SK-N-SH treated with all-trans-retinoic acid at 6 μM for 48 hours (cell line): ENCODE results near the gene PRKAG2.

ENCODE experiments used
- ATAC-seq: fragments of 200-7000 bp; cut with Tn5 transposase; 3 replicates; pipeline ENCODE4 v1.9.1; 2020; ENCODE audit warnings: mild to moderate bottlenecking, moderate library complexity
- BACH2 ChIP-seq: fragments of 250-450 bp; sonication (Bioruptor Pico); IDR thresholded peaks from 2 replicates; pipeline ENCODE4 v1.9.0; 2021; ENCODE audit warnings: mild to moderate bottlenecking, borderline replicate concordance
- CREB5 ChIP-seq: fragments of 250-450 bp; sonication (Bioruptor Pico); IDR thresholded peaks from 2 replicates; pipeline ENCODE4 v1.5.1; 2020; ENCODE audit warnings: low read depth, mild to moderate bottlenecking, moderate library complexity
- CSDC2 ChIP-seq: fragments of 250-450 bp; sonication (Bioruptor Pico); IDR thresholded peaks from 2 replicates; pipeline ENCODE4 v1.5.0; 2020; ENCODE audit warnings: mild to moderate bottlenecking, moderate library complexity
- GLIS3 ChIP-seq: fragments of 250-450 bp; sonication (Bioruptor Pico); IDR thresholded peaks from 2 replicates; pipeline ENCODE4 v1.5.0; 2020; ENCODE audit warnings: mild to moderate bottlenecking, moderate library complexity
- ISL1 ChIP-seq: fragments of 250-450 bp; sonication (Bioruptor Pico); IDR thresholded peaks from 2 replicates; pipeline ENCODE4 v2.1.2; 2022; ENCODE audit warnings: mild to moderate bottlenecking, moderate library complexity
- OSR1 ChIP-seq: fragments of 250-450 bp; sonication (Bioruptor Pico); IDR thresholded peaks from 2 replicates; pipeline ENCODE4 v1.8.0; 2022; ENCODE audit warnings: moderate library complexity, mild to moderate bottlenecking, inconsistent platforms
- POU6F1 ChIP-seq: fragments of 250-450 bp; sonication (Bioruptor Pico); IDR thresholded peaks from 2 replicates; pipeline ENCODE4 v1.8.0; 2021; ENCODE audit warnings: low read depth, mild to moderate bottlenecking, moderate library complexity, borderline replicate concordance
- PPARA ChIP-seq: fragments of 250-450 bp; sonication (Bioruptor Pico); IDR thresholded peaks from 2 replicates; pipeline ENCODE4 v1.5.0; 2020; ENCODE audit warnings: mild to moderate bottlenecking, borderline replicate concordance
- RARB ChIP-seq: fragments of 250-450 bp; sonication (Bioruptor Pico); IDR thresholded peaks from 2 replicates; pipeline ENCODE4 v1.8.0; 2021; ENCODE audit warnings: mild to moderate bottlenecking, moderate library complexity
- SNAI2 ChIP-seq: fragments of 250-450 bp; sonication (Bioruptor Pico); IDR thresholded peaks from 2 replicates; pipeline ENCODE4 v1.5.0; 2020; ENCODE audit warnings: mild to moderate bottlenecking, moderate library complexity
- TCF4 ChIP-seq: fragments of 250-450 bp; sonication (Bioruptor Pico); IDR thresholded peaks from 2 replicates; pipeline ENCODE4 v1.8.0; 2021; ENCODE audit warnings: mild to moderate bottlenecking, moderate library complexity, borderline replicate concordance
- TOX ChIP-seq: fragments of 250-450 bp; sonication (Bioruptor Pico); IDR thresholded peaks from 2 replicates; pipeline ENCODE4 v1.8.0; 2021; ENCODE audit warnings: mild to moderate bottlenecking, moderate library complexity, borderline replicate concordance
- TSHZ2 ChIP-seq: fragments of 250-450 bp; sonication (Bioruptor Pico); IDR thresholded peaks from 2 replicates; pipeline ENCODE4 v1.5.0; 2020; ENCODE audit warnings: mild to moderate bottlenecking, moderate library complexity
- ZC3H10 ChIP-seq: fragments of 250-450 bp; sonication (Bioruptor Pico); IDR thresholded peaks from 2 replicates; pipeline ENCODE4 v1.5.1; 2021; ENCODE audit warnings: mild to moderate bottlenecking, moderate library complexity
- ZFP3 ChIP-seq: fragments of 250-450 bp; sonication (Bioruptor Pico); IDR thresholded peaks from 2 replicates; pipeline ENCODE4 v1.5.0; 2020; ENCODE audit warnings: mild to moderate bottlenecking, moderate library complexity
- ZNF565 ChIP-seq: fragments of 450-650 bp; formaldehyde crosslinking; conservative IDR thresholded peaks from 2 replicates; pipeline ENCODE4 v1.5.0; 2020; ENCODE audit warnings: low read depth, mild to moderate bottlenecking, moderate library complexity
- ZNF70 ChIP-seq: fragments of 450-650 bp; formaldehyde crosslinking; IDR thresholded peaks from 2 replicates; pipeline ENCODE4 v1.5.0; 2020; ENCODE audit warnings: mild to moderate bottlenecking, moderate library complexity
- ZNF8 ChIP-seq: fragments of 450-650 bp; formaldehyde crosslinking; IDR thresholded peaks from 2 replicates; pipeline ENCODE4 v1.5.0; 2020; ENCODE audit warnings: mild to moderate bottlenecking, moderate library complexity
- TF ChIP-seq, protein P1 (sequence below): fragments of 250-450 bp; sonication (Bioruptor Pico); IDR thresholded peaks from 2 replicates; pipeline ENCODE4 v1.8.0; 2020; ENCODE audit warnings: mild to moderate bottlenecking, moderate library complexity, borderline replicate concordance
- TF ChIP-seq, protein P2 (sequence below): fragments of 250-450 bp; sonication (Bioruptor Pico); IDR thresholded peaks from 2 replicates; pipeline ENCODE4 v1.5.1; 2021; ENCODE audit warnings: mild to moderate bottlenecking, moderate library complexity

The PRKAG2 gene

GRCh38 chr7:151861881-151862280, 15.0 kb downstream of the PRKAG2 start:
- ATAC-seq: no peak
- no peak for TF ChIP-seq ZFP3 (CRISPR knock-in tag)
- TF ChIP-seq, protein P1, sequence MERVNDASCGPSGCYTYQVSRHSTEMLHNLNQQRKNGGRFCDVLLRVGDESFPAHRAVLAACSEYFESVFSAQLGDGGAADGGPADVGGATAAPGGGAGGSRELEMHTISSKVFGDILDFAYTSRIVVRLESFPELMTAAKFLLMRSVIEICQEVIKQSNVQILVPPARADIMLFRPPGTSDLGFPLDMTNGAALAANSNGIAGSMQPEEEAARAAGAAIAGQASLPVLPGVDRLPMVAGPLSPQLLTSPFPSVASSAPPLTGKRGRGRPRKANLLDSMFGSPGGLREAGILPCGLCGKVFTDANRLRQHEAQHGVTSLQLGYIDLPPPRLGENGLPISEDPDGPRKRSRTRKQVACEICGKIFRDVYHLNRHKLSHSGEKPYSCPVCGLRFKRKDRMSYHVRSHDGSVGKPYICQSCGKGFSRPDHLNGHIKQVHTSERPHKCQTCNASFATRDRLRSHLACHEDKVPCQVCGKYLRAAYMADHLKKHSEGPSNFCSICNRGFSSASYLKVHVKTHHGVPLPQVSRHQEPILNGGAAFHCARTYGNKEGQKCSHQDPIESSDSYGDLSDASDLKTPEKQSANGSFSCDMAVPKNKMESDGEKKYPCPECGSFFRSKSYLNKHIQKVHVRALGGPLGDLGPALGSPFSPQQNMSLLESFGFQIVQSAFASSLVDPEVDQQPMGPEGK (CRISPR knock-in tag): no peak
- TF ChIP-seq ZNF70: no peak
- TF ChIP-seq OSR1 (CRISPR knock-in tag): no peak
- TF ChIP-seq POU6F1 (CRISPR knock-in tag): no peak

- TF ChIP-seq POU6F1 (CRISPR knock-in tag) (no peak), ZNF8 (CRISPR knock-in tag) (no peak), TOX (CRISPR knock-in tag) (no peak), BACH2 (CRISPR knock-in tag) (no peak), CREB5 (CRISPR knock-in tag) (no peak), OSR1 (CRISPR knock-in tag) (no peak), GLIS3 (CRISPR knock-in tag) (no peak), TCF4 (no peak), ZC3H10 (no peak), CSDC2 (CRISPR knock-in tag) (no peak), ISL1 (CRISPR knock-in tag) (no peak), ZFP3 (CRISPR knock-in tag) (no peak), ZNF565 (CRISPR knock-in tag) (no peak), PPARA (CRISPR knock-in tag) (no peak), TSHZ2 (no peak), ZNF70 (no peak), RARB (CRISPR knock-in tag) (no peak), SNAI2 (CRISPR knock-in tag) (no peak)
- TF ChIP-seq, protein P2, sequence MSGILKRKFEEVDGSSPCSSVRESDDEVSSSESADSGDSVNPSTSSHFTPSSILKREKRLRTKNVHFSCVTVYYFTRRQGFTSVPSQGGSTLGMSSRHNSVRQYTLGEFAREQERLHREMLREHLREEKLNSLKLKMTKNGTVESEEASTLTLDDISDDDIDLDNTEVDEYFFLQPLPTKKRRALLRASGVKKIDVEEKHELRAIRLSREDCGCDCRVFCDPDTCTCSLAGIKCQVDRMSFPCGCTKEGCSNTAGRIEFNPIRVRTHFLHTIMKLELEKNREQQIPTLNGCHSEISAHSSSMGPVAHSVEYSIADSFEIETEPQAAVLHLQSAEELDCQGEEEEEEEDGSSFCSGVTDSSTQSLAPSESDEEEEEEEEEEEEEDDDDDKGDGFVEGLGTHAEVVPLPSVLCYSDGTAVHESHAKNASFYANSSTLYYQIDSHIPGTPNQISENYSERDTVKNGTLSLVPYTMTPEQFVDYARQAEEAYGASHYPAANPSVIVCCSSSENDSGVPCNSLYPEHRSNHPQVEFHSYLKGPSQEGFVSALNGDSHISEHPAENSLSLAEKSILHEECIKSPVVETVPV (CRISPR knock-in tag): no peak
- TF ChIP-seq, protein P1 (CRISPR knock-in tag): no peak
- ATAC-seq: no peak
Measured at GRCh38 chr7:151860771-151861170, 16.1 kb downstream of the PRKAG2 start.
